HPDE6-E6E7 (cell line): Measurements from ENCODE around the gene COTL1.
A peak's percentile ranks its signal among the peaks of the same experiment; 100 is the strongest.

Experiments used
- DNase-seq: peaks from one replicate; pipeline ENCODE4 v3.0.0; 2011; ENCODE audit warnings: missing footprints; ENCODE audit errors: extremely low spot score

COTL1 gene

DNA sequence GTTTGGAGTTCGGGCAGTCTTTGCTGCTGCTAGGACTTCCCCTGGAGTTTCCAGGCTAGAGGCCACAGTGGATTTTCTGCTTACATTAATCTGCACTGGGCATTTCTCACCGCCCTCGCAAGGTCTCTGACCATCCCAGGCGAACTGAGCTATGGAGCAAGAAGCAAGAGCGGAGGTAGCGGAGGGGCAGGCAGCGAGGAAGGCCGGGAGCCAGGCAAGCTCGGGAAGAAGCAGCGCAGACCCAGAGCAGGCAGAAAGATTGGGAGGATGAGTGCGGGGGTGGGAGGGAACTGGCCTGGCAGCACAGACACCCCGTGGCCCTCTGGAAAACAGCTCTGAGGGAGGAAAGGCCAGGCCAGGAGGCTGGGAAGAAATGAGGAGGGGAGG, 3.8 kb downstream of the COTL1 start:
- DNase-seq: no peak

DNA sequence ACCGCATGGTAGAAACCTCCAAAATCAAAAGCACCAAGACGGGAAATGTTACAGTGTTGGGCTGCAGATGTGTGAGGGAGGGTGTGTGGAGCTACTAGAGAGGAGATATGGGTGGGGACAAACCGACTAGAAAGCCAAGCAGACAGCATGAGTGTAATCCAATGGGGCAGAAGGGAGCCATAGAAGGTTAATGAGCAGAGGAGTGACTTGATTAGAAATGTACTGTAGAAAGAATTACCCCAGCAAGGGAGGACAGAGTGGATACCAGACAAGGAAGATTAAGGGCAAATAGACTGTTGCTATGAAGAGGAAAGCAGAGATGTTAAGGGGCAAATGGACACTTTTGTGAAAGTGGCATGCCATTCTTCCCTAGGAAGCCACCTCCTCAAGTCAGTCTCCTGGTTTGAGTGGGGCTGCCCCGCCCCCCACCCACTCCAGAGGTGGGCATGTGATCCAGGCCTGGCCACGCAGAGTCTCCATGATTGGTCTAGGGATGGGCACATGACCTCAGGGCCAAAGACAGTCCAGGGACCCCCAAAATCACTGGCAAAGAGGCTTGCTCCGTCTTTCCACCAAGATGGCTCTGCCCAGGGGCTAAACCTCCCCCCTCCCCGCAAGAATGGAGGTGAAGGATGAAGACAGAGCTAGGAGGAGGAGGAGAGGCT, 4.3 kb downstream of the COTL1 start:
- no peak for DNase-seq

GRCh38 chr16:84612686-84613085, 5.2 kb downstream of the COTL1 start:
- no peak for DNase-seq

DNA sequence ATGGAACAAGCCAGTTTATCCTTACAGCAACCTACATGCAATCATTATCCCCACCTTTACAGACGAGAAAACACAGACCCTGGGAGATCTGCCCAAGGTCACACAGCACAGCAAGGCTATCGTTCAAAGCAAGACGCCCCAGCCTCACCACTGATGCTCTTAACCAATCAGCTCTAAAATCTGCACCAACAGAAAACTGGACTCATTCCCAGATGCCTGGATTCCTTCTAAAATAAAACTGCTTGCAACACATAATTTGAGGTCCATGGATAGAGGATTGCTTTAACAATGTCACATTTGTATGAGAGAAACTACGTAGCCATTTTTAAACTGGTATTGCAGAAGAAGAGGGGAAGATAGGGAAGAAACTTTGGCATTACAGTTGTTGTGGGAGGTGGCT, 6.8 kb downstream of the COTL1 start:
- DNase-seq: no peak

GRCh38 chr16:84610376-84610775, 7.5 kb downstream of the COTL1 start:
- no peak for DNase-seq

DNA sequence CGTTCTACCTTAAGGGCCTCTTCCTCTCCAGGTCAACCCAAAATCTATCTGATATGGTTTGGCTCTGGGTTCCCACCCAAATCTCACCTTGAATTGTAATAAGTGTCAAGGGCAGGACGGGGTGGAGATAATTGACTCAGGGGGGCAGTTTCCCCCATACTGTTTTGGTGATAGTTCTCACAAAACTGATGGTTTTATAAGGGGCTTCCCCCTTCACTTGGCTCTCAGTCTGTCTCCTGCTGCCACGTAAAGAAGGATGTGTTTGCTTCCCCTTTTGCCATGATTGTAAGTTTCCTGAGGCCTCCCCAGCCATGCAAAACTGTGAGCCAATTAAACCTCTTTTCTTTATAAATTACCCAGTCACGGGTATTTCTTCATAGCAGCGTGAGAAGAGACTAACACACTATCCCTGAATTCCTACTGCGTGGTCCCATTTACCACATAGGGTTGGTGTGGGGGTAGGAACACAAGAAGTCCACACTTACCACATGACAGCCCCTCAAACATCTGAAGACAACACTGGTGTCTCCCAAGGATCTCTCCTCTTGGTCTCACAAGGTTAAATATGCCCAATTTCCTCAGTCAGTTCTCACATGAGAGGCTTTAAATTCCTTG, 8.2 kb downstream of the COTL1 start:
- DNase-seq: no peak

DNA sequence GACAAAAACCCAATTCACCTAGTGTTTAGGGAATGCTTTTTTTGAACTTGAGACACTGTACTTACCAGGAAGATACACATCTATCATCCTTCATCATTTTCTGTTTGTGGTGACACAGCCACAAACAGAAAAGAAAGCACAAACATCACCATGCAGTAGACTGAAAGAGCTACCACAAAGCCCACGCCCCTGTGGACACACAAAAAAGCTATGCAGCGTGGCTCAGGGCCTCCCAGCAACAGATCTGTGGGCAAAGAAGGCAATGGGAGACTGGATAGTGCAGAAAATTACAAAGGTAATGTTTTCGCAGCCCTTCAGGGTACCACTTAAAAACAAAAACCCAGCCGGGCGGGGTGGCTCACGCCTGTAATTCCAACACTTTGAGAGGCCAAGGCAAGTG, 9.6 kb downstream of the COTL1 start:
- no peak for DNase-seq

GRCh38 chr16:84607694-84608093, 10.2 kb downstream of the COTL1 start:
- no peak for DNase-seq

- DNase-seq: no peak
These were observed 10.8 kb downstream of the COTL1 start for GRCh38 chr16:84607061-84607460.

- no peak for DNase-seq
These were observed 11.6 kb downstream of the COTL1 start for GRCh38 chr16:84606081-84606875.

DNA sequence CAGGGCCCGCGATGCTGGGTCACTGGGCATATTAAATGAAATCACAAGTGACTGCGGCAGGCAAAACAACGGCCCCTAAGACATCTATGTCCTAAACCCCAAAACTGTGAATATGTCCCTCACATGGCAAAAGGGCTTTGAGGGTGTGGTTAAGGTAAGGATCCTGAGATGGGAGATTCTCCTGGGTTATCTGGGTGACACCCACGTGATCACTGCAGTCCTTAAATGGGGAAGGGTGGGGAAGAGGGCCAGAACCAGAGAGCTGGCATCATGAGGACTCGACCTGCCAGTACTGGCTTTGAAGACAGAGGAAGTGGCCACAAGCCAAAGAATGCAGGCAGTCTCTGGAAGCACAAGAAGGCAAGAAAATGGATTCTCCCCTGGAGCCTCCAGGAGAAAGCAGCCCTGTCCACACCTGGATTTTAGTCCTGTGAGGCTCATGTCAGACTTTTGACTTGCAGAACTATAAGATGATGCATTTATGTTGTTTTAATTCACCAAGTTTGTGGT, 12.5 kb downstream of the COTL1 start:
- no peak for DNase-seq

DNA sequence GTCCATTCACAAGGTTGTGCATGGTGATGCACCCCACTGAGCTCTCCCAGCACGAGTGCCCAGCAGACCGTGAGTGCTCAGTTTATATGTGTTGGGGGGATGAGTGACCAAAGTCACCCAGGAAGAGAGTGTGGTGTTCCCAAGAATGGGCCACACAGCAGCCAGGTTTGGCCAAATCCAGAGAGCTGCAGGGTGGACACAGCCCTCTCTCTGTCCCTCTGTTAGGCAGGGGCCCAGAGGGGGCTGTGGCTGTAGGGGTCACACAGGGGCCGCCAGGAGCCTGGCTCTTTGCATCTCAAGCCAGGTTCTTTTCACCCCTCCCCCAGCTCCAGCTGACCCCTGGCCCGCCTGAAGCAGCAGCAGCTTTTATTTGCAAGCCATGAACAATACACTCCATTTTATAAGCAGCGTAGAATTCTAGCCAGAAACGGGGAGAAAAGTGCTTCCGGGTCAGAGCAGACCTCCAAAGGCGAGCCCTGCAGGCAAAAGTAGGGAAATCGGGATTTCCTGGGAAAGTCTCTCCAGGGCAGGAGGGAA, 13.3 kb downstream of the COTL1 start:
- no peak for DNase-seq

DNA sequence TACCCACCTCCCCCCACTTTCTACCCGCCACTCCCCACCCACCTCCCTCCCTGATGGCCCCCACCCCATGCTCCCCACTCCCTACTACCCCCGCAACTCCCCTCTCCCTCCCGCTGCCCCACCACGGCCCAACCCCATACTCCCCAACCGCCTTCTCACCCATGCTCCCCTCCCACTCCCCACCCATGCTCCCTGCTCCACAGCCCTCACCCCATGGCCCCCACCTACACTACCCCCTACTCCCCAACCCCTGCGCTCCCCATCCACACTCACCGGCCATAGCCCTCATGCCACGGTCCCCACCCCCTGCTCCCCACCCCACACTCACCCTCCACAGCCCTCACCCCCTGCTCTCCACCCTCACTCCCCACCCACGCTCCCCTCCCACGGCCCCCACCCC, 13.9 kb downstream of the COTL1 start:
- no peak for DNase-seq

- DNase-seq: peak; percentile 94
These were observed 14.6 kb downstream of the COTL1 start for GRCh38 chr16:84603140-84603816.

GRCh38 chr16:84600343-84601229, 17.3 kb downstream of the COTL1 start:
- no peak for DNase-seq

DNA sequence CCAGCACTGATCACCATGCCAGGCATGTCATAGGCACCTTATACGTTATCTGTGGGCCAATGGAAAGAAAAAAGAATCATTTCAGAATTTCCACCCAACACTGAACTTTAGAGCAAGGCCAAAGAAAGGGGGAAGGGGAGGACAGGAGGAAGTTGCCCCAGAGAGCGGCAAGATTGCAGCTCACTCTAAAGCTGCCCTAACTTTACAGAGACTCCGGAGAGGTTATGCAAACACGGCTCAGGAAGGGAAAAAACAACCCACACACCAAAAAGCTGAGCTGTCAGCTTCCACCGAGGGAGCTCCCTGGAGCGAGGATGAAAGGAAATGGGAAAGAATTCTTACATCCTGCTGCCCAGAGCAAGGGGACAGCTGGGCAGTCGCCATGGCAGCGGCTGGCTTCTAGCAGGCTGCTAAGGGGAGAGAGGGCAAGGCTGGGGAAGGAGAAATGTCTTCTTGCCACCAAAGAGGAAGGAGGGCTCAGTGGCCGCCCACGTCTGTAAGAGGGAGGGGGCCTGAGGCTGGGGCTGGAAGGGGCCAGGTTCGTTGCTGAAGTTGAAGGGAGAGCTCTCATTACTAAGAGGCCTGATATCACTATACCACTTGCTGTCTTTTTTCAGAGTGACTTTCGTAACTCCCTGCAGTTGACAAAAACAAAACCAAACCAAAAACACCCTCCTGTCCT, 18.2 kb downstream of the COTL1 start:
- DNase-seq: no peak

DNA sequence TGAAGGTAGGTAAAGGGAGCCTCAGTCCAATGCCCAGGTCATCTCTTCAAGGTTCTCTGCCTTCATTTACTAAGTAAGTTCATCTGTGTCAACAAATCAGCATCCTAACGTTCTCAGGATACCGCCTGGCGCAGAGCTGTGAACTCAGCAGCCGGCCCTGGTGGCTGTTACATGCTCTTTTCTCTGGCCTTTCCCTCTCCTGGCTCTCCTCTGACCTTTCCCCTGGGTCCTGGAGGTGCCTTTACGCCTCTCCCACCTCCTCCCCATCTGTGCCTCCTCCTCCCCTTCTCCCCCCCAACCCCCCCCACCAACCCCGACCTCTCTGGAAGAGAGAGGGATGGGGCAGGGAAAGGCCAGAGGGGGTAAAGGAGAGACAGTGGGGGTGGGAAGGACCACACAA, 19.5 kb downstream of the COTL1 start:
- DNase-seq: no peak

DNA sequence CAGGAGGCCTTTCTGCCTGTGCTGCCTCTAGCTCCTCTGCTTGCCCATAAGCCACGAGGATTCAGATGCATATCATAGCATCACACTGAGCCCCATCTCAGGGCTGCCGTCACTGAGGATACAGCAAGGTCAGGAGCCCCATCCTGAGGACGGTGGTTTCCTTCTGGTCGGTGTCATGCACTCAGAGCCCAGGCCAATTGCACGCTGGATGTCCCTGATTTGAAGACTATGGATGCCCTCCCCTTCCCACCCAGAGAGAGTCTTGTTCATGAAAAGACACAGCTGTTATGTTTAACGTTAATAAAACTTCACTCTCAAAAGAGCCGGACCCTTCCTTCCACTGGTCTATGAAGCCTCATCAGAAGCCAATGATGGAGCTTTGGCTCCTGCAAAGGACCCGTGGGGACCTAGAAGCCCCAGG, 19.9 kb downstream of the COTL1 start:
- DNase-seq: no peak

DNA sequence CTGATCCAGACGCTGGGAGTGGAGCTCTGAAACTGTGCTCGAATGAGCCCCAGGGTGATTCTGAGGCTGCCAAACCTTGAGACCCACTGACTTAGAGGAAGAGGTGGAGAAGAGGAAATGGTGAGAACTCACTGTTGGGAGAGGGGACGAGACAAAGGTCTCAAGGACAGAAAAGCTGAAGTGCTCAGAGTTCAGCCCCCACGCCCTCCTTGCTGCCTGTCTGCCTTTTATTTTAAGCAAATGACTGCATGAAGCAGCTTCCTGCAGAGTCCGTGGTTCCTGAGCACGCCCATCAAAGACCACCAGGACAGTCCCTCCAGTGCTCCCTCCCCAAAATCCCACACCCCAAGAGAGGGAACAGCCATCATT, 20.4 kb downstream of the COTL1 start:
- no peak for DNase-seq

- DNase-seq: no peak
These were observed 20.9 kb downstream of the COTL1 start for GRCh38 chr16:84596801-84597527.
